Activated B cell treated with CpG ODN at 0.5 μM for 24 hours (primary cell): ENCODE data around the gene AGRN. TPM values are rescaled to one million over a fixed set of nuclear protein-coding genes. Genes with fewer than 3 reads are reported as not detected.
A peak's percentile ranks its signal among the peaks of the same experiment; 100 is the strongest.
"Not testable (repeated sequence)": the region's sequence is repeated elsewhere in the genome, so short reads cannot be mapped to it uniquely, and the experiment has no call there.

ENCODE experiments used
- ATAC-seq: fragments of 200-7000 bp; cut with Tn5 transposase; one replicate; pipeline ENCODE4 v1.10.0; 2021; ENCODE audit warnings: low read depth, mild to moderate bottlenecking, moderate library complexity
- CTCF ChIA-PET: fragments of 350-600 bp; sonication (Branson Sonifier 250); formaldehyde crosslinking; loops from one replicate; lab custom pipeline; 2021; ENCODE audit warnings: antibody characterized with exemption; lab: Charles Lee
- POLR2A ChIA-PET: fragments of 350-600 bp; sonication (Branson Sonifier 250); formaldehyde crosslinking; loops from one replicate; lab custom pipeline; 2021; ENCODE audit warnings: antibody characterized with exemption; lab: Charles Lee
- DNase-seq: peaks from one replicate; pipeline ENCODE4 v3.0.0; 2022
- H3K27ac Mint-ChIP-seq: one replicate; pipeline ENCODE4 v1.8.0; 2020; ENCODE audit warnings: mixed read lengths
- H3K27me3 Mint-ChIP-seq: one replicate; pipeline ENCODE4 v1.8.0; 2021; ENCODE audit warnings: mixed read lengths
- H3K36me3 Mint-ChIP-seq: one replicate; pipeline ENCODE4 v1.8.0; 2021; ENCODE audit warnings: low read depth, mixed read lengths
- H3K4me1 Mint-ChIP-seq: one replicate; pipeline ENCODE4 v1.8.0; 2021; ENCODE audit warnings: mixed read lengths
- H3K4me3 Mint-ChIP-seq: one replicate; pipeline ENCODE4 v1.8.0; 2020; ENCODE audit warnings: mild to moderate bottlenecking, mixed read lengths
- H3K9me3 Mint-ChIP-seq: one replicate; pipeline ENCODE4 v1.8.0; 2020; ENCODE audit warnings: mixed read lengths
- intact Hi-C: fragments of 100-400 bp; cut with micrococcal nuclease; formaldehyde crosslinking; loops from one replicate; pipeline ENCODE4 v1.15.1; 2024
- total RNA-seq: library from RNA; stranded (reverse); gene quantifications from 2 replicates; pipeline ENCODE4 v1.2.3, GENCODE V29; 2022
- TF ChIP-seq, protein P1 (sequence below): fragments of 200-600 bp; IDR thresholded peaks from one replicate; pipeline ENCODE4 v1.8.0; 2022; ENCODE audit warnings: antibody characterized with exemption, mild to moderate bottlenecking

Gene AGRN
- total RNA-seq, 1 donor from 2014 or later, result 27.1 TPM

DNA sequence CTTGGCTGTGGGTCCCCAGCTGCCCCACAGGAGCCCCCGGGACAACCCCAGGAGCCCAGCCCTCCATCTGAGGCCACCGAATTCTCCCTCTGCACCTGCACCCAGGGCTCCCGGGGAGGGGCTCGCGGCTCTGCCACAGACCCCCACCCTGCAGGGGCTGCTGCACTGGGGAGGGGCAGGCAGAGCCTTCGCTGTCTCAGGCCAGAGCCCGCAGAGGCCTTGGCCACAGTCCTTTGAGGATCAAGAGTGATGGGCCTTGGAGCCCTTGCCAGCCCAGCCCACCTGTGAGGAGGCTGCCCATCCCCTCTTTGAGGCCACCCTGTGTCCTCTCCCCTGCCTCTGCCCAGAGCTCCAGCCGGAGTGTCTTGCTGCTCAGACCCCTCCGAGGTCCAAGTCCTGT, 44.6 kb upstream of the AGRN start:
- TF ChIP-seq, protein P1, sequence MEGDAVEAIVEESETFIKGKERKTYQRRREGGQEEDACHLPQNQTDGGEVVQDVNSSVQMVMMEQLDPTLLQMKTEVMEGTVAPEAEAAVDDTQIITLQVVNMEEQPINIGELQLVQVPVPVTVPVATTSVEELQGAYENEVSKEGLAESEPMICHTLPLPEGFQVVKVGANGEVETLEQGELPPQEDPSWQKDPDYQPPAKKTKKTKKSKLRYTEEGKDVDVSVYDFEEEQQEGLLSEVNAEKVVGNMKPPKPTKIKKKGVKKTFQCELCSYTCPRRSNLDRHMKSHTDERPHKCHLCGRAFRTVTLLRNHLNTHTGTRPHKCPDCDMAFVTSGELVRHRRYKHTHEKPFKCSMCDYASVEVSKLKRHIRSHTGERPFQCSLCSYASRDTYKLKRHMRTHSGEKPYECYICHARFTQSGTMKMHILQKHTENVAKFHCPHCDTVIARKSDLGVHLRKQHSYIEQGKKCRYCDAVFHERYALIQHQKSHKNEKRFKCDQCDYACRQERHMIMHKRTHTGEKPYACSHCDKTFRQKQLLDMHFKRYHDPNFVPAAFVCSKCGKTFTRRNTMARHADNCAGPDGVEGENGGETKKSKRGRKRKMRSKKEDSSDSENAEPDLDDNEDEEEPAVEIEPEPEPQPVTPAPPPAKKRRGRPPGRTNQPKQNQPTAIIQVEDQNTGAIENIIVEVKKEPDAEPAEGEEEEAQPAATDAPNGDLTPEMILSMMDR, result no peak
- intact Hi-C loops, result no loop called here
- no peak overlapping the region for H3K4me3 Mint-ChIP-seq
- no peaks in the 10 kb centered on the region for H3K9me3 Mint-ChIP-seq
- POLR2A ChIA-PET, result interaction anchor here (0.6 to 1.3 kb wide), 2 partner anchors 9 to 927 kb away, joined by 5 to 6 read pairs; no protein-coding TSS in a partner anchor
- H3K4me1 Mint-ChIP-seq, result peaks cover 4% of the 10 kb centered on the region
- CTCF ChIA-PET, result interaction anchor here (1.2 to 3.4 kb wide), 4 partner anchors 19 to 78 kb away, joined by 3 to 10 read pairs (median 4); no protein-coding TSS in a partner anchor
- no peaks in the 10 kb centered on the region for H3K36me3 Mint-ChIP-seq
- no peak for DNase-seq
- no peak for ATAC-seq
- no peak overlapping the region for H3K27ac Mint-ChIP-seq
- H3K27me3 Mint-ChIP-seq, result peaks cover 24% of the 10 kb centered on the region

DNA sequence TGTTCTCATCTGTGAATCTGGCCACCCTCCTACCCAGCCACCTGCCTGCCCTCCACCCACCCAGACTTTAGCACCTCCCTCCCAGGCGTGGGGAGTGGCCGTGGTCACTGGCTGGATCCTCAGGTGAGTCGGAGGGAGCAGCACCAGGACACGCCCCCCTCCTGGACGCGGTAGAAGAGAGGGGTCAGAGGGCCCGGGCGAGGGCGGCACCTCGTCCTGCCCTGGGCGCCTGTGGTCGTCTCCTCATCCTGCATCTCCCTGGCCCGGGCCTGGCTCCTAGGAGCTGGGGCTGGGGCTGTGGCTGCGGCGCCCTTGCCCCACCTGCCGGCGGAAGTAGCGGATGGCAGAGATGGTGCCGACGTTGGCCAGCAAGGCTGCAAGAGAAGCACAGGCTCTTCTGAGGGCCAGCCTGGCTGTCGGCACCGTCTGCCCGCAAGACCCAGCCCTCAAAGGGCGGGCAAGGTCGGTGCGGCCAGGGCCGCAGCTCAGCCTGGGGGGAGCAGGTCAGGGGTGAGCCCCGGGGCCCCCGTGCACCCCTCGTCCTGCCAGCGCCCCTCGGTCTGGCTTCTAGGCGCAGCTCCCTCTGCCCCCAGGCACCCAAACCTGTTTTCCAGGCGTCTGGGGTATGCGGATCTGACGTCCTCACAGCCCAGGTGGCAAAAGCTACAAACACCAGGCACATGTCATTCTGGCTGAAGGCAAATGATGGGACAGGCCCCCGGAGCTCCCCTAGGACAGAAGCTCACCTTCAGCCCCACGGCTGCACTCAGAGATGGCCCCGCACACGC, 43.8 kb upstream of the AGRN start:
- peak; percentile 64 for DNase-seq
- Mint-ChIP-seq H3K4me1 (peaks cover 4% of the 10 kb centered on the region), H3K9me3 (no peaks in the 10 kb centered on the region), H3K36me3 (no peaks in the 10 kb centered on the region), H3K27ac (no peak overlapping the region), H3K27me3 (peaks cover 24% of the 10 kb centered on the region), H3K4me3 (no peak overlapping the region)
- ATAC-seq, result peak; percentile 90
- CTCF ChIA-PET, result interaction anchor here (0.6 to 3.4 kb wide), 7 partner anchors 12 to 147 kb away, joined by 3 to 10 read pairs (median 3); no protein-coding TSS in a partner anchor
- intact Hi-C loops, result loop anchor here (1.0 kb wide), 2 partner anchors 71 to 107 kb away; no protein-coding TSS in a partner anchor
- TF ChIP-seq, protein P1, result no peak
- POLR2A ChIA-PET, result interaction anchor here (0.6 to 1.3 kb wide), 4 partner anchors 9 to 926 kb away, joined by 3 to 6 read pairs (median 4); partner anchors contain the start of gene ISG15

DNA sequence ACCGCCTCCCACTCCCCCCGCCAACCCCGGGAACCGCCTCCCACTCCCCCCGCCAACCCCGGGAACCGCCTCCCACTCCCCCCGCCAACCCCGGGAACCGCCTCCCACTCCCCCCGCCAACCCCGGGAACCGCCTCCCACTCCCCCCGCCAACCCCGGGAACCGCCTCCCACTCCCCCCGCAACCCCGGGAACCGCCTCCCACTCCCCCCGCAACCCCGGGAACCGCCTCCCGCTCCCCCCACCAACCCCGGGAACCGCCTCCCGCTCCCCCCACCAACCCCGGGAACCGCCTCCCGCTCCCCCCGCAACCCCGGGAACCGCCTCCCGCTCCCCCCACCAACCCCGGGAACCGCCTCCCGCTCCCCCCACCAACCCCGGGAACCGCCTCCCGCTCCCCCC, 43.1 kb upstream of the AGRN start:
- not testable (repeated sequence) for DNase-seq, H3K4me1 Mint-ChIP-seq, ATAC-seq, H3K9me3 Mint-ChIP-seq, H3K36me3 Mint-ChIP-seq, H3K4me3 Mint-ChIP-seq, H3K27ac Mint-ChIP-seq
- peaks cover 22% of the 10 kb centered on the region for H3K27me3 Mint-ChIP-seq
- POLR2A ChIA-PET, result interaction anchor here (1.3 kb wide), 1 partner anchor 10 kb away, joined by 5 read pairs; no protein-coding TSS in a partner anchor
- CTCF ChIA-PET, result interaction anchor here (0.7 to 3.4 kb wide), 6 partner anchors 20 to 146 kb away, joined by 3 to 10 read pairs (median 4); no protein-coding TSS in a partner anchor
- intact Hi-C loops, result loop anchor here (1.0 kb wide), 2 partner anchors 71 to 107 kb away; no protein-coding TSS in a partner anchor

DNA sequence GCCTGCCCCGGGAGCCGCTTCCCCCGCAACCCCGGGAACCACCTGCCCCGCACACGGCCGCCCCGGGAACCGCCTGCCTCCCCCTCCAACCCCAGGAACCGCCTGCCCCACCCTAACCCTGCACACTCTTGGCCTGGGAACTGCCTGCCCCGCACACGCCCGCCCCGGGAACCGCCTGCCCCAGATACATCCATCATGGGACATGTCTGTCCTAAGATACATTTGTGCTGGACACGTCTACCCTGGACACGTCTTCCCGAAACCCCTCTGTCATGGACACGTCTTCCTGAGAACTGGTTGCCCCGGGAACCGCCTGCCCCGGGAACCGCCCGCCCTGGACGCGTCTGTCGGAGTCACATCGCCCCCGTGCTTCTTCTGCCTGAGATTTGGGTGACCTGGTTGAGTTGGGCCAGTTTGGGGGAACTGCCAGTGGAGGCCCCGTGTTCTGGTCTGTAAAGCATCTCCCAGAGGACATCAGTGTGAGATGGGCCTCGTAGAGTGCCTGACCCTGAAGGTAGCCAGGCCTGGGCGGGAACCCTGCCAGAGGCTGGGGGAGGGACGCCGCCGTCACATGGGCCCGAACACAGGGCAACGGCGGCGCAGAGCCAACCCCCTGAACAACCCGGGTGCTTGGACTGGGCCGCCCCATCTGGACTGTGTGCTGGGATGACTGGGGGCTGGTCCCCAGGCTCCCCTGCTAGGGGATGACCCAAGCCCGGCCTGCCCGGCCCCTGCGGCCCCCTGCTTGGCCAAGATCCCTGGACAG, 41.7 kb upstream of the AGRN start:
- Mint-ChIP-seq H3K27me3 (peaks cover 24% of the 10 kb centered on the region), H3K27ac (no peak overlapping the region), H3K4me3 (no peak overlapping the region), H3K9me3 (no peaks in the 10 kb centered on the region), H3K36me3 (no peaks in the 10 kb centered on the region), H3K4me1 (peaks cover 4% of the 10 kb centered on the region)
- ATAC-seq (no peak), DNase-seq (no peak)
- POLR2A ChIA-PET, result no interaction called here
- TF ChIP-seq, protein P1, result no peak
- CTCF ChIA-PET, result no interaction called here
- intact Hi-C loops, result no loop called here

DNA sequence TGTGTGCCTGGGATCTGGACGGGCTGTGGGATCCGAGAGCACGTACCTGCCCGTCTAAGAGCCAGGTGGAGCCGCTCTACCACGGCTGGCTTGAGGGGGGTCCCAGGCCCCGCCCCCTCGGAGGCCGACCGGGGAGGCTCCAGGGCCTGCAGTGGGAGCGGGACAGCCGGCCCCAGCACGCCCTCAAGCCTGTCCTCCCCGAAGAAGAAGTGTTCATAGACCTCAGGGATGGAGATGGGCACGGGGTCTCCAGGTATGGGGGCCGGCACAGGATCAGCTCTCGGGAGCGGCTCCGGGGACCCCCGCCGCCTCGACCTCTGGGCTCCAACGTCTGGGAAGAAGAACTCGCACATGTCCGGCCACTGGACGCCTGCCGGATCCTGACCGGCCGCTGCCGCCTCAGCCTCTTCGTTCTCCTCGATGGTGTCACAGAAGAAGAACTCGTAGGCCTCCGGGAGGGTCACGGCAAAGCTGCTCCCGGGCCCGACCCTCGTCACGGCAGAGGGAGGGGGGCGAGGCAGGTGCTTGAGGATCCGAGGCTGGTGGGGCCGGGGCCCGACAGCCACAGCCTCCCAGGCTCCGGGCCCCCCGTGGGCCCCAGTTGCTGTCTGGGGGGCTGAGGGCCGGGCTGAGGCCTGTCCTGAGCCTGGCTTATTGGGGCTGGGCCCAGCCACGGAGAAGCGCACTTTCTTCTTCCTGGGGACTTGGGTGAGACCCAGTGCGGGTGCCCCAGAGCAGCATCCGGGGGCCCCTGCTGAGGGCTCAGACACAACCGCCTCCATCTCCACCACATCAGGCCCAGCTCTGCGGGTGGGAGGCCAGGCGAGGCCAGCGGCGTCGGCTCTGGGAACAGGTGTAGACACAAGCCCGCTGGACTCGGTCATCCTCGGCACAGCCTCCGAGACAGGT, 40.8 kb upstream of the AGRN start:
- POLR2A ChIA-PET, result no interaction called here
- CTCF ChIA-PET, result no interaction called here
- intact Hi-C loops, result no loop called here

More for the DNA sequence above, 40.8 kb upstream of the AGRN start:
- peaks cover 4% of the 10 kb centered on the region for H3K4me1 Mint-ChIP-seq
- H3K27me3 Mint-ChIP-seq, result peaks cover 21% of the 10 kb centered on the region
- no peak for ATAC-seq
- no peak overlapping the region for H3K4me3 Mint-ChIP-seq
- TF ChIP-seq, protein P1, result no peak
- no peaks in the 10 kb centered on the region for H3K36me3 Mint-ChIP-seq
- H3K27ac Mint-ChIP-seq, result no peak overlapping the region
- H3K9me3 Mint-ChIP-seq, result no peaks in the 10 kb centered on the region
- DNase-seq, result no peak
